ENCODE results near the gene NDUFS4.

- TF ChIP-seq CTCF (IDR thresholded peaks at IDR 0.05) = no peak
- TF ChIP-seq POLR2A (IDR thresholded peaks at IDR 0.05) = no peak
Measured at GRCh38 chr5:53671447-53671846, 111.0 kb downstream of the NDUFS4 start.
